NCI-H2029 treated with DMSO at 0.1 percent for 48 hours (cell line): ENCODE measurements around the gene GALNT7.

ENCODE experiments used
- DNase-seq: peaks from one replicate; lab custom pipeline; 2025; lab: John Stamatoyannopoulos, UW

Gene GALNT7

GRCh38 chr4:173311368-173311767, 142.8 kb downstream of the GALNT7 start:
- no peak for DNase-seq

GRCh38 chr4:173314715-173315114, 146.1 kb downstream of the GALNT7 start:
- DNase-seq, result no peak

GRCh38 chr4:173316060-173316459, 147.4 kb downstream of the GALNT7 start:
- DNase-seq, result no peak

GRCh38 chr4:173317004-173317403, 148.4 kb downstream of the GALNT7 start:
- no peak for DNase-seq

GRCh38 chr4:173318240-173318639, 149.6 kb downstream of the GALNT7 start:
- no peak for DNase-seq

- no peak for DNase-seq
Measured at GRCh38 chr4:173318648-173319211, 150.1 kb downstream of the GALNT7 start.

GRCh38 chr4:173319696-173320095, 151.1 kb downstream of the GALNT7 start:
- no peak for DNase-seq

- DNase-seq, result no peak
Measured at GRCh38 chr4:173325007-173325736, 156.6 kb downstream of the GALNT7 start.

GRCh38 chr4:173328236-173328901, 159.8 kb downstream of the GALNT7 start:
- DNase-seq, result no peak

- DNase-seq, result no peak
Measured at GRCh38 chr4:173330590-173330989, 162.0 kb downstream of the GALNT7 start.

- DNase-seq, result no peak
Measured at GRCh38 chr4:173332021-173332487, 163.4 kb downstream of the GALNT7 start.

GRCh38 chr4:173332963-173333657, 164.5 kb downstream of the GALNT7 start:
- DNase-seq, result no peak

- DNase-seq, result no peak
Measured at GRCh38 chr4:173333658-173334084, 165.1 kb downstream of the GALNT7 start.

- peak; percentile 97 for DNase-seq
Measured at GRCh38 chr4:173334085-173334890, 165.7 kb downstream of the GALNT7 start, which contains the start of gene HMGB2. Gene HMGB2 (minus strand): TSS chr4:173334358. CDS start chr4:173333649, 709 bp downstream.

GRCh38 chr4:173334891-173335752, 166.5 kb downstream of the GALNT7 start:
- peak; percentile 51 for DNase-seq

GRCh38 chr4:173337463-173337862, 168.9 kb downstream of the GALNT7 start:
- no peak for DNase-seq

- DNase-seq, result no peak
Measured at GRCh38 chr4:173343832-173344397, 175.3 kb downstream of the GALNT7 start.

- DNase-seq, result no peak
Measured at GRCh38 chr4:173345648-173346047, 177.0 kb downstream of the GALNT7 start.

GRCh38 chr4:173346074-173346473, 177.5 kb downstream of the GALNT7 start:
- DNase-seq, result no peak

GRCh38 chr4:173347467-173347866, 178.9 kb downstream of the GALNT7 start:
- no peak for DNase-seq
